Measurements from ENCODE around the gene PMM2.

The PMM2 gene

GRCh38 chr16:8847623-8848022 lies 50.0 kb downstream of the PMM2 start:
- H3K27ac ChIP-seq = no peak overlapping the region
- no peak for DNase-seq (ENCODE audit: low spot score)
- no peak overlapping the region for H3K4me3 ChIP-seq
- TF ChIP-seq, protein P1, sequence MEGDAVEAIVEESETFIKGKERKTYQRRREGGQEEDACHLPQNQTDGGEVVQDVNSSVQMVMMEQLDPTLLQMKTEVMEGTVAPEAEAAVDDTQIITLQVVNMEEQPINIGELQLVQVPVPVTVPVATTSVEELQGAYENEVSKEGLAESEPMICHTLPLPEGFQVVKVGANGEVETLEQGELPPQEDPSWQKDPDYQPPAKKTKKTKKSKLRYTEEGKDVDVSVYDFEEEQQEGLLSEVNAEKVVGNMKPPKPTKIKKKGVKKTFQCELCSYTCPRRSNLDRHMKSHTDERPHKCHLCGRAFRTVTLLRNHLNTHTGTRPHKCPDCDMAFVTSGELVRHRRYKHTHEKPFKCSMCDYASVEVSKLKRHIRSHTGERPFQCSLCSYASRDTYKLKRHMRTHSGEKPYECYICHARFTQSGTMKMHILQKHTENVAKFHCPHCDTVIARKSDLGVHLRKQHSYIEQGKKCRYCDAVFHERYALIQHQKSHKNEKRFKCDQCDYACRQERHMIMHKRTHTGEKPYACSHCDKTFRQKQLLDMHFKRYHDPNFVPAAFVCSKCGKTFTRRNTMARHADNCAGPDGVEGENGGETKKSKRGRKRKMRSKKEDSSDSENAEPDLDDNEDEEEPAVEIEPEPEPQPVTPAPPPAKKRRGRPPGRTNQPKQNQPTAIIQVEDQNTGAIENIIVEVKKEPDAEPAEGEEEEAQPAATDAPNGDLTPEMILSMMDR (IDR thresholded peaks at IDR 0.05) = no peak

DNA sequence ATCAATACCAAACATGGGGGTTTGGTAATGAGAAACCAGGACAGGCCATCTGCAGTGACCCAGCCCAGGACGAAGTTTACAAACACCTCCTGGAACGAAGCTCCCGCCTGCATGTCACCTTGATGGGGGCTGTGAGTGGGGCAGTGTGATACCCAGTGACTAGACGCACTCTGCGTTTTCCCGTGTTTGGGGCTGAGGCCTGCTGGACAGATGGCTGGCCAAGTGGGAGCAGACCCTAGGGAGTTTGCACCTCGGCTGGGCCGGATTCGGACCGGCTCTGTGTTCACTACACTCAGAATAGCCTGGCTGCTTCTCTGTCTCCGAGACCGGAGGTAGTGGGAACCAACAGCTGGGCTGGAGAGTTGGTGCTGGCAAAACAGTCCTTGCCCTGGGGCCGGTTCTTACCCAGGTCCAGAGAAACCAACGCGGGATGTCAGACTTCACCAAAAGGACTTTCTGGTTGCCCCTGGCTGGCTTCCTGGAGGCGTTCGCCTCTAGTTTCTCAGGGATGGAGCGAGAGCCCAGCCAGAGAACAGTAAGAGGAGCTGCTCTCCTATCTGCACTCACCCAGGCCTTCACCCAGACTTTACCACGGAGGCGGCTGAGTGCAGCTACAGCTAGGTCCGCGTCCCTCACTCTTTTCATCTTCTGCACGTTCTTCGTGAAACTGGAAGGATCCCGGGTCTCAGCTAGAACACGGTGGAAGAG lies 50.7 kb downstream of the PMM2 start:
- Histone ChIP-seq H3K4me3 (no peak overlapping the region), H3K27ac (no peak overlapping the region)
- TF ChIP-seq, protein P1 (IDR thresholded peaks at IDR 0.05) = no peak
- DNase-seq (ENCODE audit: low spot score) = peak; percentile 73

DNA sequence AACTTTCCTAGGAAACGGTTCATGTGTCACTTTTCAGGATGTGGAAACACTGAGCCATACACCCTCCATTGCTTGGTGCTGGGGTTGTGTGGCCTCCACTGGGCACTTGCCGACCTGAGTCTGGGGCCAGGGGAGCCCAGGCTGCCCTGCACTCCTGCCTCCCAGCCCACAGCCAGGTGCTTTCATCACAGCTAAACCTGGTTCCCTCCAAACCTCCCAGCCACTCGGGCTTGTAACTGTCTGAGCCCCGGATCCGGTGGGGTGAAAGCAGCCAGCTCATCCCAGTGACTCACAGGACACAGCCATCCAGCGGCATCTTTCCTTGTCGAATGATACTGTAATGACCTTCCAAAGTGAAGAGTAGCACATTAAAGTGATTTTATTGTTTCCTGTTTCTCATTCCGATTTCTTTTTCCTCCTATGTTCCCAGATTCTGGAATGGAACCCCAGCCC lies 51.3 kb downstream of the PMM2 start:
- peak; percentile 69 for DNase-seq (ENCODE audit: low spot score)
- no peak overlapping the region for H3K4me3 ChIP-seq
- H3K27ac ChIP-seq = no peak overlapping the region
- TF ChIP-seq, protein P1 (IDR thresholded peaks at IDR 0.05) = no peak

DNA sequence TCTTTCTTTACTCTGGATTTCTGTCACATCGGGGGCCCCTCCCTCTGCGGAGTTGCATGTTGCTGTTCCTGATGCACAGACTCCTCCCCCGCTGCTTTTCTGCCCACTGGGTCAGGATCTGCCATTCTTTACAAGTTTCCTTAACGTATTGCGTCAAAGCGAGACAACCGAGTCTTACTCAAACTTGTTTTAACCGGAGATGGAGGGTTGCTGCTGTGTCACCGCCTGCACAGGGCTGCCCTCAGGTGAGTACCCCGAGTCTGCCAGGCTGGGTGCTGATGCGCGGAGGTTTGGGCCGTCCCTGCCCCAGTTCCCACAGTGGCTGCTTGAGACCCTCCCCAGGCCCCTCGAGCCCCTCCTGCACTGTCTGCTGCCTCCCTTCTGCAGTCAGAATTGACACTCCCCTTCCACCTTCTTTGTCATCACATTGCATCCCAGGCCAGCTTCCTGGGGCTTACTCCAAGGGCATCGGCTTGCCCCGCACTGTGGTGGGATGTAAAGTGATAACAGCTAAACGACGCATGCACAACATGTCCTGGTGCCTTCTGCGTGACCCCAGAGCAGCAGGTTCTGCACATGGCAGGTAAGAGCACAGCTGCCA lies 51.9 kb downstream of the PMM2 start:
- Histone ChIP-seq H3K27ac (peak overlapping the region in 1 of 2 donors; percentile 65), H3K4me3 (no peak overlapping the region)
- no peak for DNase-seq (ENCODE audit: low spot score)
- TF ChIP-seq, protein P1 (IDR thresholded peaks at IDR 0.05) = no peak

DNA sequence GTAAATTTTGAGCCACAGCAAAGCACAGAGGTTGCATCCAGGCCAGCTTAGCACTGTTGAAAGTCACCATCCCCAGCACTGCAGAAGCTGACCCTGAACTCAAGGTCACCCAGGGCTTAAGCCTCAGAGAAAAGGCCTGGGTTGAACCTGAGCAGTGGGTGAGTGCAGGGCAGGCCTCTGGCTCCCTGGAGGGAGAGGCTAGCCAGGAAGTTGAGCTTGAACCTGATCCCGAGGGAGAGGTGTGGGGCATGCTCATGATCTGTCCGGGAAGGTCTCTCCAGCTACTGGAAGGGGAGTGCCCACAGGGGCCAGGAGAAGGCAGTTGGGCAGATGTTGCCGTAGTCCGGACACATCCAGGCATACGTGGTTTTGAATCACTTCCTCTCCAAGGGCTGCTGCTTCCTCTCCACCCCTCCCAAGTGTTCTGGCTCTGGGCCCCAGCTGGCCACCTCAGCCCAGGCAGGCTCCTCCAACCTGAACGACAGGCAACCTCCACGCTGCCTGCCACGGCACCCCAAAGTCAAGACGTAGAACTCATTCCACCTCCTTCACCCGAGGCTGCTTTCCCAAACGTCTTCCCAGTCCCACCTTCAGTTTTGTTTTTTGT lies 52.7 kb downstream of the PMM2 start:
- no peak overlapping the region for H3K4me3 ChIP-seq
- TF ChIP-seq, protein P1 (IDR thresholded peaks at IDR 0.05) = no peak
- peak overlapping the region in 1 of 2 donors; percentile 65 for H3K27ac ChIP-seq
- no peak for DNase-seq (ENCODE audit: low spot score)

DNA sequence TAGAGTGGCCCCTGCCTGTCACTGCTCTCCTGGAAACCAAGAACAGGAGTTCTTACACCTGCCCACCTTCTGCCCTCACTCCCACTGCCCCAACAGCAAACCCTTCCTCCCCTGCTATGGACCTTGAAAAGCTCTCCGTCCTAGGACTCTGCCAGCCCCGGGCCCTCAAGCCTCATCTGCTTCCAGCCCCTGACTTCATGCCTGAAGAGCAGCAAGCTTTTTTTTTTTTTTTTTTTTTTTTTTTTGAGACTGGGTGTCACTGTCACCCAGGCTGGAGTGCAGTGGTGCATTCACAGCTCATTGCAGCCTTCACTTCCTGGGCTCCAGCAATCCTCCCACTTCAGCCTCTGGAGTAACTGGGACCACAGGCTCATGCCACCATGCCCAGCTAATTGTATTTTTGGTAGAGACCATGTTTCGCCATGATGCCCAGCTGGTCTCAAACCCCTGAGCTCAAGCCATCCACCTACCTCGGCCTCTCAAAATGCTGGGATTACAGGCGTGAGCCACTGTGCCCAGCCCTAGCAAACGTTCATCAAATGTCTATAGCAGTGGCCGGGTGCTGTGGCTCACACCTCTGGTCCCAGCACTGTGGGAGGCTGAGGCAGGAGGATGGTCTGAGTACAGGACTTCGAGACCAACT lies 54.2 kb downstream of the PMM2 start:
- H3K4me3 ChIP-seq = no peak overlapping the region
- peak overlapping the region in 1 of 2 donors; percentile 15 for H3K27ac ChIP-seq
- TF ChIP-seq, protein P1 (IDR thresholded peaks at IDR 0.05) = no peak
- DNase-seq (ENCODE audit: low spot score) = no peak
